H54 (cell line): ENCODE data around the gene LCN6.
"Not testable (repeated sequence)": the region's sequence is repeated elsewhere in the genome, so short reads cannot be mapped to it uniquely, and the experiment has no call there.

Experiments used
- DNase-seq: peaks from one replicate; pipeline ENCODE4 v3.0.0; 2011; ENCODE audit warnings: low spot score, mixed read lengths; ENCODE audit not compliant: insufficient read length
- FAIRE-seq: peaks from 3 replicates; lab custom pipeline; 2011; peaks lifted over from hg19 to GRCh38; lab: Jason Lieb, UNC
- POLR2A ChIP-seq: IDR thresholded peaks from 2 replicates; pipeline ENCODE4 v1.6.1; 2011; ENCODE audit warnings: low read depth, mild to moderate bottlenecking, low read length

Gene LCN6, protein sequence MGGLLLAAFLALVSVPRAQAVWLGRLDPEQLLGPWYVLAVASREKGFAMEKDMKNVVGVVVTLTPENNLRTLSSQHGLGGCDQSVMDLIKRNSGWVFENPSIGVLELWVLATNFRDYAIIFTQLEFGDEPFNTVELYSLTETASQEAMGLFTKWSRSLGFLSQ

DNA sequence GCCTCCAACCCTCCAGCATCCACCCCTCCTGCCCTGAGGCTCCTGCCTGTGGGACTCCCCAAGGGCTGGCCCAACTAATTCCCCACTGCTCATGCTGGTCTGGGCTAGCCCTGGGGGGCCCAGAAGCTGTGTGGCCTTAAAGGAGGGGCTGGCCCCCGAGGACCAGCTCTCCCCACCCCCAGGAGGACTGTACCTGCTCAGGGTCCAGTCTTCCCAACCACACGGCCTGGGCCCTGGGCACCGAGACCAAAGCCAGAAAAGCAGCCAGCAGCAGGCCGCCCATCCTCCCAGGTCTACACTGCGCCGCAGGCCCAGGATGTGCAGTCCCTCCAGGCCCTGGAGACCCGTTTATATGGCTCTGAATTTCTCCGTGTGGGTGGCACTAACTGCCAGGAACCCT lies at the start of gene LCN6:
TSS of gene LCN6 (minus strand) at position 325 of the 400 bp plus-strand sequence. CDS start at position 283, 42 bp downstream.
- FAIRE-seq (no peak), DNase-seq (no peak)
- TF ChIP-seq POLR2A: no peak

DNA sequence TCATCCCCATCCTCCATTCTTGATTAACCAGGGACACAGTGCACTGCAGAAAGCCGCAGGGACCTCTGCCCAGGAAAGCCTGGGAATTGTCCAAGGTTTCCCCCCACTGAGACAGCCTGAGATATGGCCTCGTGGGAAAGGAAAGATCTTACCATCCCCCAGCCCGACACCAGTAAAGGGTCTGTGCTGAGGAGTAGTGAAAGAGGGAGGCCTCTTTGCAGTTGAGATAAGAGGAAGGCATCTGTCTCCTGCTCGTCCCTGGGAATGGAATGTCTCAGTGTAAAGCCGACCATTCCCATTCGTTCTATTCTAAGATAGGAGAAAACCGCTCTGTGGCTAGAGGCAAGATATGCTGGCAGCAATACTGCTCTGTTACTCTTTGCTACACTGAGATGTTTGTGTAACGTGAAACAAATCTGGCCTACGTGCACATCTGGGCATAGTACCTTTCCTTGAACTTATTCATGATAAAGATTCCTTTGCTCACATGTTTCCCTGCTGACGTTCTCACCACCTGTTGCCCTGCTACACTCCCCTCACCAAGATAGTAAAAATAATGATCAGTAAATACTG lies 48.5 kb upstream of the LCN6 start:
- not testable (repeated sequence) for DNase-seq, FAIRE-seq

DNA sequence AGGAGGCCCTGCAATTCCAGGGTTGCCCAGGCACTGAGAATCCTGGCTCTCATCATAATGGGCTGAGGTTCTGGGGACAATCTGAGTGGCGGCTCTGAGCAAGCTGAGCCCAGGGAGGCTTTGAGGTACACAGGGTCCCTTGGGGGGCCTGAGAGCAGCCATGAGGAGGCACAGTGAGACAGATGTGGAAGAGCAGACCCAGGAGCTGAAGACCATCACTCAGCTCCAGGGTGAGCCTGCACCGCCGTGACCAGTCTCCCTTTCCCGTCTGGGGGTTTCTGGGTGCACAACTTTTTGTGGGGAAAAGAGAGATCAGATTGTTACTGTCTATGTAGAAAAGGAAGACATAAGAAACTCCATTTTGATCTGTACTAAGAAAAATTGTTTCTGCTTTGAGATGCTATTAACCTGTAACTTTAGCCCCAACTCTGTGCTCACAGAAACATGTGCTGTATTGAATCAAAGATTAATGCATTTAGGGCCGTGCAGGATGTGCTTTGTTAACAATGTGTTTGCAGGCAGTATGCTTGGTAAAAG lies 48.0 kb upstream of the LCN6 start, which contains the start of gene CCDC183:
TSS of gene CCDC183 (plus strand) at position 101 of the 537 bp plus-strand sequence. CDS start at position 161, 60 bp downstream.
- DNase-seq: no peak
- FAIRE-seq: no peak
- no peak for TF ChIP-seq POLR2A

DNA sequence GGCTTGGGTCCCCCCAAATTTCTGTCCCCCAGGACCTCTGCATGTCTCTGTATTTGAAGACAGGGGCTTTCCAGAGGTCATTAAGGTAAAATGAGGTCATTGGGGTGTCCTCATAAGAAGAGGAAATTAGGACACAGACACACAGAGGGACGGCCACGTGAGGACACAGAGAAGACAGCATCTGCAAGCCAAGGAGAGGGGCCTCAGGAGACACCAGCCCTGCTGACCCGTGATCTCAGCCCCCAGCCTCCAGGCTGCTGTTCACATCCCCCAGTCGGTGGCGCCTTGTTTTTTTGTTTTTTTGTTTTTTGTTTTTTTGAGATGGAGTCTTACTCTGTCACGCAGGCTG lies 46.6 kb upstream of the LCN6 start:
- no peak for DNase-seq
- no peak for FAIRE-seq
- 0 out of 2 replicates have a peak, but pooled peaks have one; percentile 1 for TF ChIP-seq POLR2A

DNA sequence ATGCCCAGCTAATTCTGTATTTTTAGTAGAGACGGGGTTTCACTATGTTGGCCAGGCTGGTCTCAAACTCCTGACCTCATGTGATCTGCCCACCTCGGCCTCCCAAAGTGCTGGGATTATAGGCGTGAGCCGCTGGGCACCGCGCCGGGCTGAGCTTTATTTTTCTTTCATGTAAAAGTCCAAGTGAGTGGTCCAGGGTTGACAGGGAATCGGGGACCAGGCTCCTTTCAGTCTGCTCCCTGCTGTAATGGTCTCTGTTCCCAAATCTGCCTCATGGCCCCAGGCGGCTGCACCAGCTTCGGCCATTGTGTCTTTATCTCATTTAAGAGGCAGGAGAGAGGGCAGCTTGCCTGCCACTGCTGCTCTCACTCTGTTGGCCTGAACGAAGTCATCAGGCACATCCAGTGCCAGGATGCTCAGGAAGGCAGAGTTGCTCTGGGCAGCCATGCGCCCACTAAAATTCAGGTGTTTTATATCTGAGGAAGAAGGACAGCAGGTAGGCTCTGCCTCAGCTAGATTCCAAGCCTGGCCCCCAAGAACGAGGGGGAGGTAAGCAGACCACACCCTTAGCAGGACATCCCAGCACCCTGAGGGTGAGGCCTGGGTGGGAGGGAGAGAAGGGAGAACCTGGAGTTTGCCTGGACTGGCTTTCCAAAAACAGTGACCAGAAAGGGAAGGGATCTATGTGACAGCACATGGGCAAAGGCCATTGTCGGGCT lies 46.1 kb upstream of the LCN6 start:
- no peak for FAIRE-seq
- no peak for DNase-seq
- 0 out of 2 replicates have a peak, but pooled peaks have one; percentile 7 for TF ChIP-seq POLR2A

DNA sequence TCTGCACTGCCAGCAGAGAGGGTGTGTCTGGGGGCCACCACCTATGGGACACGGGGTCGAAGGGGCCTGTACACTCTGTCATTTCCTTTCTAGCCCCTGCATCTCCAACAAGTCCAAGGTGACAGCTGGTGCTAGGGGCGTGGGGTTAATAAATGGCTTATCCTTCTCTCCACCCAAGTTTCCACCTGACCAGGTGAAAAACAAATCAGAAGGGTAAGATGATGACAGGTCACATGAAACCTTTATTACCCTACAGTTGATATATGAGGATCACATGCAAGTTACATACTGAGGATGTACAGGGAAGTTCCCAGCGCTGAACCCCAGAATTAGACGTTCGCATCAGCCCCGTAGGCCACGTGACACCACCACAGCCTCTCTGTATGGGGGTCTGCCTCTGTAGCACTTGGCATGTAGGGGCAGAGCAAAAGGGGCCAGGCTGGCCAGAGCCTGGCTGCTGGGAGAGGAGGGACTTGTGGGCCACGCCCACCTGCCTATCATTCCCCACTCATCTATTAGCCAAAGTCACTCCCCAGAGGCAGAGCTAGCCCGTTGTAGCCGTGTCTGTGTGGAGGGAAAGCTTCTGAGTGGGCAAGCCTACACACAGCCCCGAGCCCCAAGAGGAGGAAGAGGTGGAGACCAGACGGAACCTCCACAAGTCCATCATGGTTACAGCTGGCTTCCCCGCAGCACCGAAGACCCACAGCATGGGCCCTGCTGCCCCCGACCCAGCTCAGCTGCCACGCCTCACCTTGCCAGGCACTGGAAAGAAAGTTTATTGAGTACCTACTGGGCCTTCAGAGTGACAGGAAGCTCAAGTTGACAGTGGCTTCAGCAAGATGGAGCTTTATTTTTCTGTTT lies 45.0 kb upstream of the LCN6 start:
- no peak for TF ChIP-seq POLR2A
- DNase-seq (no peak), FAIRE-seq (no peak)

DNA sequence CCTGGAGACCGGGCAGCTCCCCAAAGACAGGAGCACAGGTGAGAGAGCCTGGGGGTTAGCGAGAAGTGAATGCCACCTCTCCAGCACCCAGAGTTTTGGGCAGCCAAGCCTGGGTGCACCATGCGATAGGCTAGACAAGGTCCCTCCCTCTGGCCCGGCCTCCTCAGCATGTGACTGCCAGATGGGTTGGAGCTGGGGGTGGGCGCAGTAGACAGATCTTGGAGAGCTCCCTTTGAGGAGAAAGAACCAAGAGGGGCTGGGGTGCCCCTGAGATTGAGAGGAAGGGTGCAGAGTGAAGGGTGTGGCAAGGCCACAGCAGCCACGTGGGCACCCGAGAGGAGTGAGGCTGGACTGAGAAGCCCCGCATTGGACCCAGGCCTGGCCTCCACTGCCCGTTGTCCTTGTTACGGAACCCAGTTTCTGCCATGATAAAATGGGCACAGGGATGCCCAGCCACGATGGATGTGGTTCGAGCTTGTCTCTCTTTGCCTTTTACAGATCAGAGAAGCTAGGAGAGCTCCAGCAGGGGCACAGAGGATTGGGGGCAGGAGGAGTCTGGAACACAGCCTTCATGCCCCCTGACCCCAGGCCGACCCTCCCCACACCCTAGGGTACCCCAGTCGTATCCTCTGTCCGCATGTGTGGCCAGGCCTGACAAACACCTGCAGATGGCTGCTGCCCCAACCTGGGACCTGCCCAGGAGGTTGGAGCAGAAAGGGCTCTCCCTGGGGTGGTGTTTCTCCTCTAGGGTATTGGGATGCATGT lies 44.2 kb upstream of the LCN6 start:
- no peak for DNase-seq
- FAIRE-seq: no peak
- no peak for TF ChIP-seq POLR2A

DNA sequence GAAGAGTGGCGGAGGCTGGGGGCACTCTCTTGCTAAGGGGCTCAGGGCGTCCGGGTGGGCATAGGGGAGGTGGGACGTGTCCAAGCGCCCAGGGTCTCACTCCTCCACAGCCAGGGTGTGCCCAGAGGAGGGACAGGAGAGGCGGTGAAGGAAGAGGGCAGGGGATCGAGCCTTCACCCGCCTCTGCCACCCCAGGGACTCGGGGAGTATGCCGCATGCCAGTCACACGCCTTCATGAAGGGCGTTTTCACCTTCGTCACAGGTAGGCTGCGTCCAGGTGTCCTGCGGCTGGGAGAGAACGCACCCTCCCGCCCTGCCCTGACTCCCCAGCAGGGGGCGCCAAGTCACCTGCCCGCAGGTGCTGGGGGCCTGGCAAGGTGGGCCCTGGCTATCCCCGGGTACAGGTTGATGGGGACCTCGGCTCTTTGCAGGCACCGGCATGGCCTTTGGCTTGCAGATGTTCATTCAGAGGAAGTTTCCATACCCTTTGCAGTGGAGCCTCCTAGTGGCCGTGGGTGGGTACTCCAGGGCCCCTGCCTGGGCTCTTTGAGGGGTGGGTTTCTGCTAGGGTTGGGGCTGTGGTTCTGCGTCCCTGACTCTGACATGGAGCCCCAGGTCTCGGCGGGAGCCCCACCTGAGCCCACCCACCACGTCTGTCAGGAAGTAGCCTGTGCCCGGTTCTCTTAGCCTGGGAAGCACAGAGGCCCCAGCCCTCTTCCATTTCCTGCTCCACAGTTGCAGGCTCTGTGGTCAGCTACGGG lies 43.4 kb upstream of the LCN6 start:
- no peak for FAIRE-seq
- TF ChIP-seq POLR2A: no peak
- DNase-seq: peak; percentile 57

DNA sequence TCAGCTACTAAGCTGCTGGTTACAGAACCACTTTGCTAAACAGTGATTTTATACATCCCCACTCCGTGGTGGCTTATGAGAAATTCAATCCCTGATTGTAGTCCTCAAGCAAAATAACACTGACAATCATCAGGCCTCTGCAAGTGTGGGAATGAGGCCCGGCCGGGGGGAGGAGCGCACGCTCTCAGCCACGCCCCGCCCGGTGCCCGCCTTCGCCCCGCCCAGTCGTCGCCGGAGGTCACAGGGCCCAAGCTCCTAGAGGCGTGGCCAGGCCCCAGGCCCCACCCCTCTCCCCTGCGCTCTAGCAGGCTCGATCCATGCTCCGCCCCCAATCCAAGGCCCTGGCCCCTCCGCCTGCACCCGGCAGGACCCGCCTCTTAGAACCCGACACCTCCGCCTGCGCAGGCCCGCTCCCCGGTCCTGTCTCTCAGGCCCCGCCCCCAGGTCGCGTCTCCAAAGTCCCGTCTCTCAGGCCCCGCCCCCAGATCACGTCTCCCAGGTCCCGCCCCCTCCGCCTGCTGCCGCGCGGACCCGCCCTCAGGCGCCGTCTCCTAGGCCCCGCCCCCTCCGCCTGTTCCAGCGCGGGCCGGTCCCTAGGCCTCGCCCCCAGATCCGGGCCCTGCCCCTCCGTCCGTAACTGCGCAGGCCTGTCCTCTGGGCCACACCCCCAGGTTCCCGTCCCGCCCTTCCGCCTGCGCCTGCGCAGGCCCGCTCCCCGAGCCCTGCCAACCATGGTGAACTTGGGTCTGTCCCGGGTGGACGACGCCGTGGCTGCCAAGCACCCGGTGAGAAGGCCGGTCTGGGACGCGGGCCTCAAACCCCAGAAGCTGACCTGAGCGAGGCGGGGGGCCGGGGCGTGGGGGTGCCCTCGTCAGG lies 42.6 kb upstream of the LCN6 start, which contains the start of gene TMEM141:
TSS of gene TMEM141 (plus strand) at position 705 of the 876 bp plus-strand sequence. CDS start at position 732, 27 bp downstream.
- DNase-seq: peak; percentile 99
- FAIRE-seq: peak; percentile 79
- peak; percentile 86 for TF ChIP-seq POLR2A

DNA sequence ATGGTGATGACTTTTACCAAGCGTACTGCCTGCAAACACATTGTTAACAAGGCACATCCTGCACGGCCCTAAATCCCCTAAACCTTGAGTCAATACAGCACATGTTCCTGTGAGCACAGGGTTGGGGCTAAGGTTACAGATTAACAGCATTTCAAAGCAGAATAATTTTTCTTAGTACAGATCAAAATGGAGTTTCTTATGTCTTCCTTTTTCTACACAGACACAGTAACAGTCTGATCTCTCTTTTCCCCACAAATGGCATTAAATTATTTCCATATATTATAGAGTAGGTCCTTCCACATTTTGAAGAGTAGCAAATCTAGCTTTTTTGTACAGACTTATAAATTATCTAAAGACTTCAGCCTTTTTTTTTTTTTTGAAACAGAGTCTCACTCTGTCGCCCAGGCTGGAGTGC lies 41.2 kb upstream of the LCN6 start:
- no peak for TF ChIP-seq POLR2A
- FAIRE-seq: no peak
- DNase-seq: no peak

DNA sequence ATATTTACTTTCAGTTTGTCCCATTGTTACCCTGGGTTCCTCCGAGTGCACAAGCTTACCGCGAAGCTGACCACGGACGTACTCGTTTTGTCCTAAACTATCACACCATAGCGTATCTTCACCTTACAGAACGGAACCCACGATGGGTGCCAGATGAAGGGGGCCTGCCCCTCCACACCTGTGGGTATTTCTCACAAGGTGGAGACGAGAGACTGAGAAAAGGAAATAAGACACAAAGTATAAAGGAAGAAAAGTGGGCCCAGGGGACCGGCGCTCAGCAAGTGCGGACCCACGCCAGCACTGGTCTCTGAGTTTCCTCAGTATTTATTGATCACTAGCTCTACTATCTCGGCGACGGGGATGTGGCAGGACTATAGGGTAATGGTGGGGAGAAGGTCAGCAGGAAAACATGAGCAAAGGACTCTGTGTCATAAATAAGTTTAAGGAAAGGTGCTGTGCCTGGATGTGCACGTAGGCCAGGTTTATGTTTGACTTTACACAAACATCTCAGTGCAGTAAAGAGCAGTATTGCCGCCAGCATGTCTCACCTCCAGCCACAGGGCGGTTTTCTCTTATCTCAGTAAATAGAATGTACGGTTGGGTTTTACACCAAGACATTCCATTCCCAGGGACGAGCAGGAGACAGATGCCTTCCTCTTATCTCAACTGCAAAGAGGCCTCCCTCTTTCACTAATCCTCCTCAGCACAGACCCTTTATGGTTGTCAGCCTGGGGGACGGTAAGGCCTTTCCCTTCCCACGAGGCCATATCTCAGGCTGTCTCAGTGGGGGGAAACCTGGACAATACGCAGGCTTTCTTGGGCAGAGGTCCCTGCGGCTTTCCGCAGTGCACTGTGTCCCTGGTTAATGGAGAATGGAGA lies 40.6 kb upstream of the LCN6 start:
- not testable (repeated sequence) for FAIRE-seq, DNase-seq
